Measurements from ENCODE around the gene STAT5B.
"Not testable (repeated sequence)": the region's sequence is repeated elsewhere in the genome, so short reads cannot be mapped to it uniquely, and the experiment has no call there.

GRCh38 chr17:42245183-42245582 is 31.0 kb downstream of the STAT5B start:
- TF ChIP-seq EZH2 (IDR thresholded peaks at IDR 0.05; ENCODE audit: insufficient read depth, low read length); CTCF (IDR thresholded peaks at IDR 0.05; ENCODE audit: insufficient read depth, low read depth, low read length): not testable (repeated sequence)

All from astrocyte (in vitro differentiated cells and primary cell).